Hematopoietic multipotent progenitor cell treated with erythropoietin and hydrocortisone succinate and interleukin-3 and kit ligand, for 6 days (in vitro differentiated cells): ENCODE results near the gene AMZ1.
"Not testable (repeated sequence)": the region's sequence is repeated elsewhere in the genome, so short reads cannot be mapped to it uniquely, and the experiment has no call there.

ENCODE experiments used
- DNase-seq: peaks from one replicate; pipeline ENCODE4 v3.0.0-alpha.2; 2015

The AMZ1 gene

GRCh38 chr7:2670171-2670570, 17.8 kb upstream of the AMZ1 start:
- no peak for DNase-seq

GRCh38 chr7:2670720-2671391, 17.1 kb upstream of the AMZ1 start:
- DNase-seq, result peak; percentile 87

GRCh38 chr7:2673214-2673613, 14.8 kb upstream of the AMZ1 start:
- DNase-seq, result not testable (repeated sequence)

- no peak for DNase-seq
Observed at GRCh38 chr7:2673934-2674333, 14.1 kb upstream of the AMZ1 start.

GRCh38 chr7:2675256-2675764, 12.7 kb upstream of the AMZ1 start:
- DNase-seq, result no peak

- not testable (repeated sequence) for DNase-seq
Observed at GRCh38 chr7:2676576-2676975, 11.4 kb upstream of the AMZ1 start.

GRCh38 chr7:2678454-2678853, 9.5 kb upstream of the AMZ1 start:
- not testable (repeated sequence) for DNase-seq

GRCh38 chr7:2679135-2680127, 8.6 kb upstream of the AMZ1 start:
- DNase-seq, result not testable (repeated sequence)

- DNase-seq, result no peak
Observed at GRCh38 chr7:2680256-2680655, 7.7 kb upstream of the AMZ1 start.

- peak; percentile 86 for DNase-seq
Observed at GRCh38 chr7:2680792-2681490, 7.1 kb upstream of the AMZ1 start.

- no peak for DNase-seq
Observed at GRCh38 chr7:2681929-2682799, 5.8 kb upstream of the AMZ1 start.

- DNase-seq, result no peak
Observed at GRCh38 chr7:2684501-2684900, 3.5 kb upstream of the AMZ1 start.

GRCh38 chr7:2686101-2686500, 1.9 kb upstream of the AMZ1 start:
- DNase-seq, result no peak

- DNase-seq, result no peak
Observed at GRCh38 chr7:2687338-2687869, 598 bp upstream of the AMZ1 start.

- no peak for DNase-seq
Observed at GRCh38 chr7:2688409-2689342, 674 bp downstream of the AMZ1 start.

GRCh38 chr7:2689343-2689847, 1.4 kb downstream of the AMZ1 start:
- DNase-seq, result no peak

GRCh38 chr7:2689951-2690705, 2.1 kb downstream of the AMZ1 start:
- no peak for DNase-seq

- no peak for DNase-seq
Observed at GRCh38 chr7:2691011-2691707, 3.2 kb downstream of the AMZ1 start.

- DNase-seq, result not testable (repeated sequence)
Observed at GRCh38 chr7:2691932-2692439, 4.0 kb downstream of the AMZ1 start.
